HG03432 (cell line): Measurements from ENCODE around the gene DOCK1.

Source experiments
- ATAC-seq: cut with Tn5 transposase; IDR thresholded peaks from one replicate; pipeline ENCODE4 v1.9.1; 2021; ENCODE audit warnings: mild to moderate bottlenecking, moderate library complexity; ENCODE audit not compliant: unreplicated experiment

DOCK1 gene

DNA sequence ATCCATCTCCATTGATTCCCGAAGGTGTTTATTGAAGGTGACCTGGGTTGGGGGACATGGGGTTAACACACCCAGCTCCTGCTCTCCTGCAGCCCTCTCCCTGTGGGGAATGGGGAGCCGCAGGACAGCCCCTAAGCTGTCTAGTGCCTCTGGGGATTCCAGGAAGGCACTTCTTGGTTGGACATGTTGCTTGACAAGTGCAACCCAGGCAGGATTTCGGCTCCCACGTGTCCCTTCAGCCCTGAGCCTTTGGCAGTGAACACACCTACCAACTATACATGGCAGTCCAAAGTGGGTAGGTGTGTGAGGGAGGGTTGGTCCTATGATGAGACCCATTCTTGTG is 43.9 kb downstream of the DOCK1 start:
- no peak for ATAC-seq

DNA sequence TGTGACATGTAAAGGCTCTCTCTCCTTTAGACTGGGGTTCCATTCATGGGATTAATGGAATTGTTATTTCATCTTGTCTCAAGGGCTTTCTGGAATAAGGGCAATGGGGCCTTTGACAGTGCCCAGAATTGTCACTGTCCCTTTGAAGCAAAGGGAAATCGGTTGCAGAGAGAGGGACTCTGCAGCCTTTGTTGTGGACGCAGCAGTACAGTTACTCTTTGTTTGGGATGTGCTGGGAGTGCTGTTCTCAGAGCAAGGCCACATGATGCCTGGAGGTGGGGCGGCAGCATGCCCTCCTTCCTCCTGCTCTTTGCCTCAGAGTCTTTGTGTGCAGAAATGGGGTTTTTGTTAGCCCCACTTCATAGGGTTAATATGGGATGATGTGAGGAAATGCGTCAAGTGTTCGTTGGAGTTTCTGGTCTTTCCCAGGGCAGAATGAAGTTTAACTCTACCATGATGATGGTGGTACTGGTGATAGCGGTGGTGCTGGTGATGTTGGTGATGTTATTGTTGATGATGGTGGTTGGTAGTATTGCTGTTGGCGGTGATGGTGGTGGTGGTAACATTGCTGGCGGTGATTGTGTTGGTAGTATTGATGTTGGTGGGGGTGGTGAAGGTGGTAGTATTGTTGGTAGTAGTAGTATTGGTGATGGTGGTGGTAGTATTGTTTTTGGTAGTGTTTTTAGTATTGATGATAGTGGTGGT is 45.3 kb downstream of the DOCK1 start:
- no peak for ATAC-seq

DNA sequence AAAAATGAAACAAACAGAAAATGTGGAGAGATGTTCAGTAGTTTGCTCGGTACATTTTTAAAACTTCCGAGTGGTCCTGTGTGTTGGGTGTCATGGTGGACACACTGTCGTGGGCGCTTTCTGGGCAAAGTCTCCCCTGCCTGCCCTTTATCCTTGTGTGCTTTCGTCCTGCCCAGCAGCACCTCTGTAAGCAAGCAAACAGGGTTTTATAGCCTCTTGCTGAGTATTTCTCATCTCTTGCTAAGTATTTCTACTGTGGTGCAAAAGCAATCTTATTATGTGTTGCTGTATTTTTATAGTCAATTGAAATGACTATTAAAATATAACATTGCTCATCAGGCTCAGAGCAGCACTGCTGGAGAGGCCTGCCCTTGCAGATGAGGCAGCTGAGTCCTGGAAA is 48.7 kb downstream of the DOCK1 start:
- ATAC-seq, result no peak

DNA sequence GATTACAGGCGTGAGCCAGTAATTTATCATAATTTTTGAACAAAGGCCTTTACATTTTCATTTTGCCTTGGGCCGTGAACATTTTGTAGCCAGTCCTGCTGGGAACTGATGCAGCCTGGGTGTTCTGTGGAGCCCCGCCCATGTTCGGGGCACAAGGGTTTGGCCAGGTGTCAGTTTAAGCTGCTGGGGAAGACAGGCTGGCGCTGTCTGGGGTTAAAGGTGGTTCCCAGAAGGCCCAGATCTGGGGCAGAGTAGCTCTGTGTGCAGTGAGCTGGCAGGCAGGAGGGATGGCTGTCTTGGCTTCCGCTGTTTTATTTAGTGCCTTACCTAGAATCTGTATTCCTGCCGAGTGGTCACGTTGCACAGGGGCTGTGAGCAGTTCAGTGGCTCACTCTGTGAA is 50.2 kb downstream of the DOCK1 start:
- ATAC-seq, result no peak

DNA sequence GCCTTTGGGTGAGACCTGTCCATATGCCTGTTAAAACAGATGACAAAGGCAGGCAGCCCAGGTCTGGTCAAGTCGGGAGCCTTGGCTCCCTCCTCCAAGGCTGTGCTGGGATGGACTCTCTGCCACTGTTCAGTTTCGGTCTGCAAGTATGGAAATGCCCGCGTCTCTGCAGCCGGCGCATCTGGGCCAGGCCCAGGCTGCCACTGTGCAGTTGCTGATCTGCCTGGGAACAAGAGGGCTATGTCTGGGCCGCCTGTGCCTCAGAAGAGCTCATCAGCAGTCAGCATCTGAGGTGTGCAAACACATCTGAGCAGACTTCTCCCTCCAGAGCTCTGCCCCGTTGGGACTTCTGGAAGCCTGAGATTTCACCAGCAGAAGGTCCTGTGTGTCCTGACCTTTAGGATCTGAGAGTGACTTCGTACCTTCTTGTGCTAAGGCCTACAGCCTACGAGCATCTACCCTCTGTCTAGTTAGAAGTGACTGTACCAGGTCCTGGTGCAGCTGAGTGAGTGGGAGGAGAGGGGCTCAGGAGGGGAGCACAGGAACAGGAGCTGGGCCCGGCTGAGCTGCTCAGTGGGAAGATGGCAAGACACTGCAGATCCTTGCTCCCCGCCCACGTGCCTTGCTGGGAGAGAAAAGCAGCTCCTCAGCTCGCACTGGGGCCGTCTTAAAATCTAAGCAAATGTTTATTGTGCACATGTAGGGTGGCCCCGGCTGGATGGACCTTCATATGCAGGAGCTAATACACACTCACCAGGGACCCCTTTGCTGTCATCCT is 50.9 kb downstream of the DOCK1 start:
- ATAC-seq, result no peak

DNA sequence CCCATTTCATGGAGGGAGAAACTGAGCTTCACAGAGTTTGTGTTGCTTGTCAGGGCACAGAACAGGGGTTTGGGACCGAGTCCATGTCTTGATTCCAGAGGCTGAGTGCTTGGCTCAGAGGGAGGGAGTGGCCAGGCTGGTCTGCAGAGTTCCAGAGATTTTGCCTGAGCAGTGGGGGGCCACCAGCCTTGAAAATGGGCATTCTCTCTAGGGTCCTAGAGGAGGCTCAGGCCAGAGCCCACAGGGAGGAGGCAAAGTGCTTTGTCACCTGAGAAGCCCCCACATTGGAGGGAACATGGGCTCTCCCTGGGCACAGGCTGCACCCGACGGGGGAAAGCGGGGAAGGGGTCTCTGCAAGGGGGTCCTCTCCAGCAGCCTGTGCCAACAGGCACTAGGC is 51.5 kb downstream of the DOCK1 start:
- no peak for ATAC-seq

DNA sequence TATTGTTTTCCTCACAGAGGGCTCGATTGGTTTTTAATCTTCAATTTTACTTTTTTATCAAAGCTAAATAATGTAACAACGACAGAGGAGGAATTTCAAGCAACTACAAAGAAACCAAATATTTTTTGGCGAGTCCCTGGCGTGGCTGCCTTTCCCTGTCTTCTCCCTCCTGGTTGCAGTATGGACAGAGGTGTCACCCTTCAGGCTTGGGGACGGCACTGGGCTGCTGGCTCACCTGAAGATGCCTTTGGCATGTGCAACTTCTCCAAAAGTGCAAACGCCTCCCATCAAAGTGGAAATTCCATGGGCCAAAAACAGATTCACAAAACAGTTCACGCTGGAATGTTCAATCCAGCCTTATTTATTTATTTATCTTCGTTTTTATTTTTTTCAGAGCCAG is 51.9 kb downstream of the DOCK1 start:
- no peak for ATAC-seq

DNA sequence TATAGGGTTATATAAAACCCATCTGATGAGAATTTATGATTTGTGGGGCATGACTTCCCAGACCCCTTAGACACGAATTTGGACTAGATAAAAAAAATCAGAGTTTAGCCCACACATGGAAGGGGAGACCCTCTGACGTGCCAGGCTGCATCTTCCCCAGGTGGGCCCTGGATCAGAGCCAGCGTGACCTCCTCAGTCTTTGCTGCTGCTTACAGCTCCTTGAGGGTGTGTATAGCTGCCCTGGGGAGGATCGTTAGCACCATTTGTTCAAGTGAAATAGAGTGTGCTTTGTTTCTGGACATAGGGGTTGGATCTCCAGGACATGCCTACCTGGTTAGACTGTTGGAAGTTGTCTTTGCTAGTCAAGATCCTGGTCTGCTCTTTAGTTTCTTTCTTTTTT is 54.2 kb downstream of the DOCK1 start:
- ATAC-seq, result no peak

DNA sequence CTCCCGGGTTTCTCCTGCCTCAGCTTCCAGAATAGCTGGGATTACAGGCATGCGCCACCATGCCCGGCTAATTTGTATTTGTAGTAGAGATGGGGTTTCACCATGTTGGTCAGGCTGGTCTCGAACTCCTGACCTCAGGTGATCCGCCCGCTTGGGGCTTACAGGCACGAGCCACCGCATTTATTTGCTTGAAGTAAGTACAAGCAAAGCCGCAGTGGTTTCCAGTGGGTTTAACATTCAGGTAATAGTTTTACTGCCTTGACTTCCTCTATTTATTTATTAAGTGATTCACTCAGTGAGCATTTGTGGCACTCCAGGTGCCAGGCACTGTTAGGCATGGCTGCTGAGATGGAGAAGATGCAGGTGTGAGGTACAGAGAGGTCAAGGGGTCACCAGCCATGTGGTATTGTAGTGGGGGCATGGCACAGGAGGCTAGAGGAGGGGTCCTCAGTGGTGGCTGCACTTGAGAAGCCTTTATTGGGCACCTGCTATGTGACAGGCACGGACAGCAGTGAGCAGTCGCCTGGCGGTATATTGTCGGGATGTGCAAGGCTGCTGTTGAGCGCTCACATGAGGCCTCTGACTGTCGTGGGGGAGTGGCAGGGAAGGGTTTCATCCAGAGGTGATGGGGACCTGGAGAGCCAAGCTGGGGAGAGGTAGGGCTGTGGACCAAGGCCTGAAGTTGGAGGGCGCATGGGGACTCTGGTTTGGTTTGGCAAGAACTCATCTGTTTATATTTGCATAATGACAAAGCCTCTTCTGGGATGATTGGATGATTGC is 54.9 kb downstream of the DOCK1 start:
- no peak for ATAC-seq

DNA sequence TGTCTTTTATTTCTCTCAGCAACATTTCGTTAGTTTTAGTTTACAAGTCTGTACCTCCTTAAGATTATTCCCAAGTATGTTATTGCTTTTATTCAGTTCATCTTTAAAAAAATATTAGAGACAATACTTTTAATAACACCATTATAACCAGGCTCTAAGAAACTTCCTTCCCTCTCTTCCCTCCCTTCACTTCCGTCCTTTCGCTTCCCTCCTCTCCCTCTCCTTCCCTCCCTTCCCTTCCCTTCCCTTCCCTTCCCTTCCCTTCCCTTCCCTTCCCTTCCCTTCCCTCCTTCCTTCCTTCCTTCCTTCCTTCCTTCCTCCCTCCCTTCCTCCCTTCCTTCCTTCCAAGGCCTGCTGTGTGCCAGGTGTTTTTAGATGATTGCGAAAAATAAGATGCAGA is 58.1 kb downstream of the DOCK1 start:
- no peak for ATAC-seq

DNA sequence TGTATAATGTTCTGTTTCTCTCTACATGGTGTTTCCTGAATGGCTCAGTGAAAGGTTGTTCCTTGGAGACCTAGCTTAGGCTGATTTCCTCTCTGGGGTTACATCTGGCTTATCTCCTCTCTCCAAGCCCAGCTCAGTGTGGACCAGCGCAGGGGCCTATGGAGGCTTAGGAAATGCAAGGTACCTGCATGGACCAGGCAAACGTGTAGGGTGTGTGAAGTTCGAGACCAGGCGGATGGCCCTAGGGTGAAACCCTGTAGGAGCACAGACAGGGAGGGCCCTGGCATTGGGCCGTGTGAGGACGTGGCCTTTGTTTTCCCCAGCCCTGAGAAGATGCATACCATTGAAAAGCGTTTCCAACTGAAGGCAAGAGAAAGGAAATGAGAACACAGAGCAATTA is 59.0 kb downstream of the DOCK1 start:
- no peak for ATAC-seq

DNA sequence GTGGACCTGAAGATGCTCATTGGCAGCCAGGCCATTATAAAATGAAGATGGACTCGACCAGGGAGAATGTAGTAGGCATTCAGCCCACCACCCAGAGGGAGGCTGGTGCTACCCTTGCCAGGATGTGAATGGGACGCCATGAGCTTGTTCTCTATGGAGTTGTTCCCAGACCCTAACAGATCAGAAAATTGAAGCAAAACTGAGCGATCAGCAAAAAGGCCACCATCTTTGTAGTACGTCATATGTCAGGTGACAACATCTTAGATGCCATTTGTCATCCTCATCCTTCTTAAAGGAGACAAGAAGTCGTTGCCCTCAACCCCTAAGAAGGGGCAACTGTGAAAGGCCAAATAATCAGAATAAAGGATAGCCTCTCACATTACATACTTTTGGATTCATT is 61.7 kb downstream of the DOCK1 start:
- no peak for ATAC-seq

DNA sequence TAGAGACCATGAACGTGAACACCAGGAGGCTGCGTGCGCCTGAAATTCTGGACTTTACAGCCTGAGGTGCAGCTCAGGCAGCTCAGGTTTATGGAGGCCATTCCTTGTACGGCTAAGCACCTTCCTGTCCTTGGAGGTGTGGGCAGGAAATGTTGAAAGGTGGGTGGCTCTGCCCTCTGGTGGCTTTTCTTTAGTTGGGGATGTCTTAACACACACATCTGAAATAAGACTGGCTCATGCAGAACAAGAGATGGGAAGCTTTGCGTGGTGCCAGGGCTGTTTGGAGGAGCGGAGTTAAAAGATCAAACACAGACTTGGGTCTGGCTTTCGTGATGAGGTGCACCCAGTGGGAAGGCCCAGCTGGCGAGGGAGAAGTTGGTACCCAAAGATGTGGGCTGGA is 64.1 kb downstream of the DOCK1 start:
- ATAC-seq, result no peak

DNA sequence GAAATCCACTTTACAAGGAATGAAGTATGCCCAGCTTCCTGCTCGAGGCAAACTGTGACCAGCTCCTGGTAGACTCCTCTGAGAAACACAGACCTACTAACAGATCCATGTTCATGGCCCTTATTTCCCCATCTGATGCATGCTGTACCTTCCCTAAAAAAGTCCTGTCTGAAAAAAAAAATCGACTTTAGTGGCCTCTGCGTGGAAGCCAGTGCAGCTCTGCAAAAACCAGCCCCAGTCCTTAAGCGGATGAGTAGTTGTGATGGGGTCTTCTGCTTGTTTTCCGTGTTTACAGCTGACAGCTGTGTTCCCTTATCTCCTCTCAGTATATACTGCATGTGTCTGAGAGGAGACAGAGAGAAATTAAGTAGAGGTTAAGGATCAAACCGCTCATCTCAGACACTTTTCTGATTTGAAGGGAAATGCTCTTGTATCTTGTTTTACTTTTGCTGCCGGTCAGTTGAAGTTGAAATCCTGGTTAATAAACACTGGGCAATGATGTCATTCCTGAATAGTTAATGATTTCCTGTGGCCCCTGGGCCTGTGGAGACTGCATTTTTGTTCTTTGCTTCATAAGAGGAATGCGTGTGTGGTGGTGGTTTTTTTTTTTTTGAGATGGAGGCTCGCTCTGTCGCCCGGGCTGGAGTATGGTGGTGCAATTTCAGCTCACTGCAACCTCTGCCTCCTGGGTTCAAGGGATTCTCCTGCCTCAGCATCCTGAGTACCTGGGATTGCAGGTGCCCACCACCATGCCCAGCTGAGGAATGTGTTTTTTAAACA is 67.6 kb downstream of the DOCK1 start:
- no peak for ATAC-seq

DNA sequence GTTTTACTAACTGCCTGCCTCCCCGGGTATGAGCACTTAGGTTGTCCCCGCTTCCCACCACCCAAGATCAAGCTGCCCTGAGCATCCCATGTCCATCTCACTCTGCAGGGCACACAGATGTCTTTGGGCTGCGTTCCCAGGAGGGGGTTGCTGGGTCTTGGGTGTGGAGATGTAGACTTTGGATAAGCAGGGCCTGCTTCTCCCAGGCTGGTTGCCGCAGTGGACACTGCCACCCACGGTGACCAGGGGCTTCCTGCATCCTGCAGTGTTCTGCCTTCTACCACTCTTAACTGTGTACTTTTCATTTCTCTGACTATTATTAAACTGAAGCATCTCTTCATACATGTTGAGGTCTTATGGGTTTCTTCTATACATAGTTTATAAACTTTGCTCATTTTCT is 70.0 kb downstream of the DOCK1 start:
- no peak for ATAC-seq

DNA sequence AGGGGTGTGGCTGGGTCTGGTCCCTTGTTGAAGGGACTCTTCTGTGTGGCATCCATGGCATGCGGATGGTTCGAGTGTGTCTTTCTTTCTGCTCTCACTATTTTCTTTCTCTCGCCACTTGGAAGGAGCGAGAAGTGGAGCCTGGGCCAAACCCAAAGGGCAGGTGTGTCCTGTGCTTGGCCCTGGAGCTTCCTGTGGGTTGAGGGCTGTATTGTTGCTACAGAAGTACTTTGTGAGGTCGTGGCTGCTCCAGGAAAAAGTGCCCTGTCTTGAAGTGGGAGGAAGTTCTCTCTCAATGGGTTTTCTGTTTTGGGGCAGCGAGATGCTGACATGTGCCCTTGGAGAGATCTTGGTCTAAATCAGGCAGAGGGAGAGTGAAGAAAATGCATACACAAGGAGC is 72.0 kb downstream of the DOCK1 start:
- ATAC-seq, result no peak

DNA sequence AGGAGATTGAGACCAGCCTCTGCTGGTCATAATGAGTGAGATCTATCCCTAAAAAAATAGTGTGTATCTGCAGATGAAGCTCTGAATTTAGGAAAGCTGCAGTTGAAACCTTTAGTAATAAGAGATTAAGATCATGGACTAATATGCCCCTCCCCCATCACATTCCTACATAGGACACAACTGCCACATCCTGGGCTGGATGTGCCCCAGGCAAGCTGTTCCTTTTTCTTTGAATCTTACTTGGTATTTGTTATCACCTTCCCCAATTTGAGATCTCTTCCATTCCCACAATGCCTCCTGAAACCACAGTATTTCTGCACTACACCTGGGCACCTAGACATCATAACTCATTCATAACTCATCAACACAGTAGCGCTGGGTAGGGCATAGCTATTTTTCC is 74.1 kb downstream of the DOCK1 start:
- no peak for ATAC-seq

DNA sequence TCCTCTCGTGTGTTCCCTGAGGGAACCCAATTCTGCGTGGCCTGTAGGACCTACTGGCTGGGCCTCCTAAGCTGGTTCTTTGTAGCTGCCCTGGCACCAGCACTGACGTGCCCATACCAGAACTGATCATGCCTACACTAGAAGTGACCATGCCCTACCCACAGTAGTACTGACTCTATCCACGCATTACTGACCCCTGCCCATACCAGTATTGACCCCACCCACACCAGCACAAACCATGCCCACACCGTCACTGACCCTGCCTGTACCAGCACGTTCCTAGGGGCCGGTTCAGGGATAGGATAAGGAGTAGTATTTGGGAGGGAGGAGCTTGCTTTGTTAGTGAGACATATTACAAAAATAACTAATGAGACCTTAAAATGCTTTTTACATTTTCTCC is 88.0 kb downstream of the DOCK1 start:
- no peak for ATAC-seq

DNA sequence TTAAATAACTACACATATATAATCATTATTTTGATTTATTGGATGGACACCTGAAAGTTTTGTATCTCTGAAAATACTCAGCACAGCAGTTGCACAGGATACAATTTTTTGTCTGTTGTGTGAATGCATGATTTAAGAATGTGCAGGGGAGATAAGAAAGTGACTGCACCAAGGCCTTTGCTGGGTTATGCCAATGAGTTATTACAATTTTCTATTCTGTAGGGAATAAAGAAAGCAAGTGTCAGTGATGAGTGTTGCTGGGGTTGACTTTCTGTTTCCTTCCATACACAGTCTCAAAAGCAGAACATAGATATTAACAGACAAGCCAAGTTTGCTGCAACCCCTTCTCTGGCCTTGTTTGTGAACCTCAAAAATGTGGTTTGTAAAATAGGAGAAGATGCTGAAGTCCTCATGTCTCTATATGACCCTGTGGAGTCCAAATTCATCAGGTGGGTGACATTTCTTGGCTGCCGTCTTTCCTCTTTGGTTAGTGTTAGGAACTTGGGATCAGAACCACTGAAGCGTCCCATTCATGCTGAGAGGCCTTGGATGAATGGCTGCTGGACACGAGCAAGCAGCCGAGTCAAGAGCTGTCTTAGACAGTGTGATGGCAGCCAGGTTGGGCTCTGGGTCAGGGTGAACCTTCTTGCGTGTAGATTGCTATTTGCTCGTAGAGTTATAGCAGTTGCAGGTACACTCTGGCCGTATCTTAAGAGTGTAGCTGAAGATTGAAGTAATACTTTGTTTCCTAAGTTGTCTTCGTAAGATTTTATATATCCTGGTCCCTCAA is 92.8 kb downstream of the DOCK1 start:
- no peak for ATAC-seq

DNA sequence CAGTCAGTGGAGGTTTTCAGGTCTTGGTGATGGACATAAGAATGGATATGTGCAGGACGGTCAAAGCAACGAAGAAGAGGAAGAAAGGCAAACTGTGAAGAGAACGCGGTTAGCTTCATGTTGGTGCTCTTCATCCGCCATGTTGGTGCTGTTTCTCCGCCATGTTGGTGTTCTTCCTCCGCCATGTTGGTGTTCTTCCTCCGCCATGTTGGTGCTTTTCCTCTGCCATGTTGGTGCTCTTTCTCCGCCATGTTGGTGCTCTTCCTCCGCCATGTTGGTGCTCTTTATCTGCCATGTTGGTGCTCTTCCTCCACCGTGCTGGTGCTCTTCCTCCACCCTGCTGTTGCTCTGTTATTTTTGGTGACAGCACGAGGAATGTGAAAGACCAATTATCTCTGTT is 95.4 kb downstream of the DOCK1 start:
- ATAC-seq, result no peak
